PC-3 (cell line): Measurements from ENCODE around the gene PBX3. TPM values are rescaled to one million over a fixed set of nuclear protein-coding genes. Genes with fewer than 3 reads are reported as not detected.

Experiments used
- ATAC-seq: fragments of 200-7000 bp; cut with Tn5 transposase; 2 replicates; pipeline ENCODE4 v1.9.1; 2020; ENCODE audit warnings: mild to moderate bottlenecking, moderate library complexity
- BruUV-seq: library from RNA; stranded (reverse); fragments of 400-500 nt; replicated peaks from 2 replicates; lab custom pipeline; 2021; lab: Mats Ljungman, UMichigan
- CTCF ChIA-PET: fragments of 300-600 bp; sonication (Branson Sonifier 250); formaldehyde crosslinking; loops from one replicate; lab custom pipeline; 2022; ENCODE audit warnings: antibody characterized with exemption; lab: Charles Lee
- POLR2A ChIA-PET: fragments of 300-600 bp; sonication (Branson Sonifier 250); formaldehyde crosslinking; loops from one replicate; lab custom pipeline; 2022; ENCODE audit warnings: antibody characterized with exemption; ENCODE audit not compliant: unreplicated experiment; lab: Charles Lee
- DNase-seq: peaks from one replicate; pipeline ENCODE4 v3.0.0-alpha.2; 2015
- H2AFZ ChIP-seq: fragments of 300-600 bp; sonication (generic); 2 replicates; pipeline ENCODE4 v1.6.0; 2016; ENCODE audit warnings: antibody characterized with exemption, low read length
- H3F3A ChIP-seq: fragments of 300-600 bp; sonication (generic); one replicate; pipeline ENCODE4 v1.6.0; 2017; ENCODE audit warnings: antibody characterized with exemption, low read length, control low read depth, mild to moderate bottlenecking; ENCODE audit not compliant: unreplicated experiment
- H3K27ac ChIP-seq: fragments of 300-600 bp; sonication (generic); 2 replicates; pipeline ENCODE4 v1.5.1; 2016; ENCODE audit warnings: mild to moderate bottlenecking, low read length
- H3K27me3 ChIP-seq: fragments of 300-600 bp; sonication (generic); 2 replicates; pipeline ENCODE4 v1.6.1; 2016; ENCODE audit warnings: low read length, mixed read lengths
- H3K36me3 ChIP-seq: fragments of 300-600 bp; sonication (generic); 2 replicates; pipeline ENCODE4 v1.6.1; 2016; ENCODE audit warnings: low read depth, mixed run types, low read length, mixed read lengths
- H3K4me1 ChIP-seq: fragments of 300-600 bp; sonication (generic); 2 replicates; pipeline ENCODE4 v1.5.1; 2016; ENCODE audit warnings: low read length; ENCODE audit not compliant: insufficient read depth
- H3K4me2 ChIP-seq: fragments of 300-600 bp; sonication (generic); 2 replicates; pipeline ENCODE4 v1.6.0; 2016; ENCODE audit warnings: low read length
- H3K4me3 ChIP-seq: fragments of 300-600 bp; sonication (generic); 2 replicates; pipeline ENCODE4 v1.5.1; 2016; ENCODE audit warnings: mild to moderate bottlenecking, low read length, mixed read lengths
- H3K79me2 ChIP-seq: fragments of 300-600 bp; sonication (generic); 2 replicates; pipeline ENCODE4 v1.6.1; 2017; ENCODE audit warnings: low read length, mixed read lengths
- H3K9ac ChIP-seq: fragments of 300-600 bp; sonication (generic); 2 replicates; pipeline ENCODE4 v1.6.0; 2016; ENCODE audit warnings: mild to moderate bottlenecking, low read length
- H3K9me2 ChIP-seq: fragments of 300-600 bp; sonication (generic); replicated peaks from 2 replicates; pipeline ENCODE4 v1.6.1; 2016; ENCODE audit warnings: mixed run types, low read length, mixed read lengths
- H3K9me3 ChIP-seq: fragments of 300-600 bp; sonication (generic); 2 replicates; pipeline ENCODE4 v1.6.1; 2016; ENCODE audit warnings: low read length, mixed read lengths
- H4K20me1 ChIP-seq: fragments of 300-600 bp; sonication (generic); 2 replicates; pipeline ENCODE4 v1.6.1; 2016; ENCODE audit warnings: low read length, mixed read lengths
- CTCF ChIP-seq: fragments of 300-600 bp; sonication (generic); conservative IDR thresholded peaks from 2 replicates; pipeline ENCODE4 v1.5.1; 2017; ENCODE audit warnings: antibody characterized with exemption, low read depth, mild to moderate bottlenecking, low read length
- EZH2 ChIP-seq: fragments of 300-600 bp; sonication (generic); IDR thresholded peaks from one replicate; pipeline ENCODE4 v1.6.1; 2017; ENCODE audit warnings: antibody characterized with exemption, mild to moderate bottlenecking, low read length; ENCODE audit not compliant: unreplicated experiment
- EZH2phosphoT487 ChIP-seq: fragments of 300-600 bp; sonication (generic); IDR thresholded peaks from 2 replicates; pipeline ENCODE4 v1.6.1; 2018; ENCODE audit warnings: mild to moderate bottlenecking, antibody characterized with exemption, low read length, borderline replicate concordance
- intact Hi-C: fragments of 100-400 bp; cut with micrococcal nuclease; formaldehyde crosslinking; loops from 2 replicates; pipeline ENCODE4 v1.9.0; 2023
- total RNA-seq: library from RNA; depleted of rRNA; stranded (reverse); fragments of >200 nt; gene quantifications from 2 replicates; pipeline ENCODE4 v1.2.3, GENCODE V29; 2014

PBX3 gene
- total RNA-seq, 1 experiment from 2014 or later: 35.5 TPM

- no peaks in the 10 kb centered on the region for H3K36me3 ChIP-seq
- no peak overlapping the region for H3K4me2 ChIP-seq
- intact Hi-C loops: no loop called here
- H3K4me3 ChIP-seq: no peak overlapping the region
- H3K9me3 ChIP-seq: no peaks in the 10 kb centered on the region
- H3K9me2 ChIP-seq: no peaks in the 10 kb centered on the region
- ChIA-PET POLR2A (no interaction called here), CTCF (no interaction called here)
- no peaks in the 10 kb centered on the region for H3K79me2 ChIP-seq
- H4K20me1 ChIP-seq: no peaks in the 10 kb centered on the region
- H2AFZ ChIP-seq: no peak overlapping the region
- DNase-seq (no peak), ATAC-seq (no peak)
- H3K27me3 ChIP-seq: no peaks in the 10 kb centered on the region
- TF ChIP-seq EZH2phosphoT487: no peak
- TF ChIP-seq EZH2: no peak
- no peak for TF ChIP-seq CTCF
- BruUV-seq: no TSS peak
- no peaks in the 10 kb centered on the region for H3F3A ChIP-seq
- H3K27ac ChIP-seq: no peak overlapping the region
- H3K4me1 ChIP-seq: no peaks in the 10 kb centered on the region
- no peak overlapping the region for H3K9ac ChIP-seq
Measured at GRCh38 chr9:125966466-125966865, 219.3 kb downstream of the PBX3 start.

- ATAC-seq (no peak), DNase-seq (no peak)
- no peaks in the 10 kb centered on the region for H4K20me1 ChIP-seq
- BruUV-seq: no TSS peak
- H3K9me2 ChIP-seq: no peaks in the 10 kb centered on the region
- no peaks in the 10 kb centered on the region for H3F3A ChIP-seq
- H3K27ac ChIP-seq: no peak overlapping the region
- no peak overlapping the region for H3K4me2 ChIP-seq
- intact Hi-C loops: no loop called here
- no peaks in the 10 kb centered on the region for H3K36me3 ChIP-seq
- no peaks in the 10 kb centered on the region for H3K27me3 ChIP-seq
- no peaks in the 10 kb centered on the region for H3K9me3 ChIP-seq
- H3K79me2 ChIP-seq: no peaks in the 10 kb centered on the region
- no peak overlapping the region for H3K4me3 ChIP-seq
- no peaks in the 10 kb centered on the region for H3K4me1 ChIP-seq
- no peak overlapping the region for H2AFZ ChIP-seq
- no peak overlapping the region for H3K9ac ChIP-seq
- no peak for TF ChIP-seq CTCF
- no peak for TF ChIP-seq EZH2
- TF ChIP-seq EZH2phosphoT487: no peak
- ChIA-PET POLR2A (no interaction called here), CTCF (no interaction called here)
Measured at GRCh38 chr9:125966959-125967711, 220.0 kb downstream of the PBX3 start.

GRCh38 chr9:125968714-125969374 lies 221.7 kb downstream of the PBX3 start:
- no peak overlapping the region for H2AFZ ChIP-seq
- H3K9ac ChIP-seq: no peak overlapping the region
- H3K27ac ChIP-seq: no peak overlapping the region
- H3K9me3 ChIP-seq: no peaks in the 10 kb centered on the region
- no peak overlapping the region for H3K4me2 ChIP-seq
- intact Hi-C loops: no loop called here
- no peaks in the 10 kb centered on the region for H4K20me1 ChIP-seq
- ATAC-seq (no peak), DNase-seq (no peak)
- no peak for TF ChIP-seq EZH2phosphoT487
- TF ChIP-seq EZH2: no peak
- TF ChIP-seq CTCF: no peak
- no peaks in the 10 kb centered on the region for H3K79me2 ChIP-seq
- BruUV-seq: no TSS peak
- no peaks in the 10 kb centered on the region for H3K4me1 ChIP-seq
- CTCF ChIA-PET: no interaction called here
- POLR2A ChIA-PET: no interaction called here
- no peaks in the 10 kb centered on the region for H3K9me2 ChIP-seq
- H3K27me3 ChIP-seq: no peaks in the 10 kb centered on the region
- H3F3A ChIP-seq: no peaks in the 10 kb centered on the region
- no peak overlapping the region for H3K4me3 ChIP-seq
- H3K36me3 ChIP-seq: no peaks in the 10 kb centered on the region
